Measurements from ENCODE around the gene CTNNA3.

- no peak for TF ChIP-seq CTCF (IDR thresholded peaks at IDR 0.05)
- TF ChIP-seq POLR2A (IDR thresholded peaks at IDR 0.05): no peak
- no peak for TF ChIP-seq POLR2AphosphoS5 (IDR thresholded peaks at IDR 0.05)
Observed at GRCh38 chr10:67033878-67034277, 662.1 kb downstream of the CTNNA3 start.
